Measurements from ENCODE around the gene CHST12.
"Not testable (repeated sequence)": the region's sequence is repeated elsewhere in the genome, so short reads cannot be mapped to it uniquely, and the experiment has no call there.

The CHST12 gene

GRCh38 chr7:2403718-2404648 lies 572 bp downstream of the CHST12 start:
- peak; percentile 45 for DNase-seq (ENCODE audit: low spot score)

DNA sequence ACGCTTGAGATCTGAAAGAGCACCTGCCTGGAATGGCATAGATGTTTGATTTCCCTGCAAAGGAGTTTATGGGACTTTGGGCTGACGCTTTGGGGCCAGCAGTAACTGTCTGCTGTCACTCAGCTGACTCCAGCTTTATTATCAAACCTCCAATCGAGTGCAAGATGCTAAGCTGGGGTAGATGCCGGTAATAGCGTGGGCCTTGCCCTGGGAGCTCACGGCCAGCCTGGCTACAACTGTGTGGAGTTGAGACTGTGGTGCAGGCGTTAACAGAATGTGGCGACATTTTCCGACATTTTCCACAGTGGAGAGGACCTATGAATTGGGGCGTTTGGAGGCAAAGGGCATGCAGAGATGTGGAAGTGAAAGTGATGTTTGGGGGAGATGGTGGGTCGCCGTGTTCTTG lies 1.3 kb downstream of the CHST12 start:
- DNase-seq (ENCODE audit: low spot score), result no peak

DNA sequence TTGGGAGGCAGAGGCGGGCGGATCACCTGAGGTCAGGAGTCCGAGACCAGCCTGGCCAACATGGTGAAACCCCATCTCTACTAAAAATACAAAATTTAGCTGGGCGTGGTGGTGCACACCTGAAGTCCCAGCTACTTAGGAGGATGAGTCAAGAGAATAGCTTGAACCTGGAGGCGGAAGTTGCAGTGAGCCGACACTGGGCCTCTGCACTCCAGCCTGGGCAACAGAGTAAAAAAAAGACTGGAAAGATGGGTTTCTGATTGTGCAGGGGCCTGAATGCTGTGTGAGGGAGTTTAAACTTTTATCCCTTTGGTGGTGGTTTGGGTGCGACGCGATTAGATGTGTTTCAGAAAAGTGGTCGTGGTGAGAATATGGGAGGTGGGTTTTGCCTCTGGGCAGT lies 1.8 kb downstream of the CHST12 start:
- DNase-seq (ENCODE audit: low spot score), result no peak

- no peak for DNase-seq (ENCODE audit: low spot score)
These were observed 2.4 kb downstream of the CHST12 start for GRCh38 chr7:2405601-2406345.

GRCh38 chr7:2409745-2410414 lies 6.5 kb downstream of the CHST12 start:
- no peak for DNase-seq (ENCODE audit: low spot score)

GRCh38 chr7:2411049-2411448 lies 7.6 kb downstream of the CHST12 start:
- DNase-seq (ENCODE audit: low spot score), result no peak

DNA sequence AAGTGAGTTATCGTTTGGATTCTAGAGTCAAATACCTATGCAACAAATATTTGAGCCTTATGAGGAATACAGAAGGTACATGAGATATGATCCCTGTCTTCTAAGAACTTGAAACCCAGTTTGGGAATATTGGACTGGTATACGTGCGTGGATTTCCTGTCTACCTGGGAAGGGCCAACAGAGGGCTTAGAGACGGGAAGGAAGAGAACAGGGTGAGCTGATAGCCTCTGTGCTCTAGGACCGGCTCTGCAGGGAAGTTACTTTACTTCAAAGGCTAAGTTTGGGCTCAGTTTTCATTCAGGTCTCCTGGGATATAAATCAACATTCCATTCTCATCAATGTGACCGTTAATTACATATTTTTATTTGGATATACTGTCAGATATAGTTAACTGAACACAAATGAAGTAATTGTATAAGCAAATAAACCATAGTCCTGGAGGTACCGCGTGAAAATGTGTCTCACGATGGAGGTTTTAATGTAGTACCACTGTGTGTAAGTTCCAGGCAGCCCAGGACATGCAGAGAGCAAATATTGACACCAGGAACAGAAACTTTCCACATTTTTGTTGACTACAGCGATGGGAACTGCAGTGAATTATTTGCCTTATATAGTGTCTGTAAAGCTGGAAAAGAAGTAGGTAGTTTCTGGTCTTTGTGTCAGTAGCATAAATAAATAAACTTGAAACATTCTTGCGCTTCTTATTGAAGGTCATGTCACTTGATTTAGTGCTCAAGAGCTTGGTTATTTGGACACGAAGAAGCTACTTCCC lies 8.6 kb downstream of the CHST12 start:
- no peak for DNase-seq (ENCODE audit: low spot score)

GRCh38 chr7:2412587-2413201 lies 9.3 kb downstream of the CHST12 start:
- DNase-seq (ENCODE audit: low spot score), result no peak

- DNase-seq (ENCODE audit: low spot score), result no peak
These were observed 12.7 kb downstream of the CHST12 start for GRCh38 chr7:2416063-2416462.

GRCh38 chr7:2416650-2417049 lies 13.2 kb downstream of the CHST12 start:
- DNase-seq (ENCODE audit: low spot score), result no peak

DNA sequence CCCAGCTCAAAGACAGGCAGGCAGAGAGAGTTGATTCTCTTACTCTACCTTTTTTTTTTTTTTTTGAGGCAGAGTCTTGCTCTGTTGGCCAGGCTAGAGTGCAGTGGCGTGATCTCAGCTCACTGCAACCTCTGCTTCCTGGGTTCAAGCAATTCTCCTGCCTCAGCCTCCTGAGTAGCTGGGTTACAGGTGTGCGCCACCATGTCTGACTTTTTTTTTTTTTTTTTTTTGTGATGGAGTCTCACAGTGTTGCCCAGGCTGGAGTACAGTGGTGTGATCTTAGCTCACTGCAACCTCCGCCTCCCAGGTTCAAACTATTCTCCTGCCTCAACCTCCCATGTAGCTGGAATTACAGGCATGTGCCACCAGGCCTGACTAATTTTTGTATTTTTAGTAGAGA lies 13.8 kb downstream of the CHST12 start:
- not testable (repeated sequence) for DNase-seq (ENCODE audit: low spot score)

DNA sequence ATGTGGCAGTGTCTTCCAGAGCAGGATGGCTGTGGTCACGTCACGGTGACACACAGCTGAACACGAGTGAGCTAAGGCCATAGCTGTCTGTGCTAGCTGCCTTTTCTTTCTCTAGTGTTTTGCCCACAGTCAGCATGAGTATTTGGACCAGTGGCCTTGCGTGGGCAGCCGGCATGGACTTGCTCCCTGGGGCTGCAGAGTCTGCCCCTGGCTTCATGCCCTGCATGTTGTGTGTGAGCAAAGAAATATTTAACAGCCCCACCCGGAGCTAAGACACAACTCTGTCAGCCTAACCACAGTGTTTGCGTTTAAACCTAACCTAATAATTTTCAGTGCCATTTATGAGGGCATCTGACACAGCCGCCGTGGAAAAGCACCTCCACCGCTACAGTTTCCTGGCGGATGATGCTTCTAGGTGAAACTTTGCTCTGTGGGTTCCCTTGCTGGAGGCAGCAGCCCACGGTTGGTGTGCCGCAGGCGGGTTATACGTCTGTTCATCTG lies 14.6 kb downstream of the CHST12 start:
- DNase-seq (ENCODE audit: low spot score), result no peak

- no peak for DNase-seq (ENCODE audit: low spot score)
These were observed 17.0 kb downstream of the CHST12 start for GRCh38 chr7:2420216-2420933.

- DNase-seq (ENCODE audit: low spot score), result no peak
These were observed 18.5 kb downstream of the CHST12 start for GRCh38 chr7:2421943-2422310.

DNA sequence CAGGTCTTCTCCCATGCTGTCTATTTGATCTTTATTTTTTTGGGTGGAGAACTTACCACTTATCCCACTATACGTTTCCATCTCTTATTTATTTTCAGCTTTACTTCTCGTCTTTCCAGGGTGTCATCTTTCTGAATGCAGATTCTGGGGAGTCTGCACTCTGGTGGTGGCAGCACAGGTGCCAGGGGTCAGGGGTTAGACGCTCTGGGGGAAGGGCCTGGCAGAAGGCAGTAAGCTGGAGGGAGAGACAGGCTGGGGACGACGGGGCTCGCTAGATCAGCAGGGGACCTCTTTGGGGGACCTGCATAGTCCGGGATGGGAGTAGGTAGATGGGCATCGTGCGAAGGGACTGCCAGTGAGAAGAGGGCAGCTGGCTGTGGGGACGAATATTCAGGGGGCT lies 22.3 kb downstream of the CHST12 start:
- DNase-seq (ENCODE audit: low spot score), result no peak

GRCh38 chr7:2431260-2431867 lies 28.0 kb downstream of the CHST12 start:
- no peak for DNase-seq (ENCODE audit: low spot score)

DNA sequence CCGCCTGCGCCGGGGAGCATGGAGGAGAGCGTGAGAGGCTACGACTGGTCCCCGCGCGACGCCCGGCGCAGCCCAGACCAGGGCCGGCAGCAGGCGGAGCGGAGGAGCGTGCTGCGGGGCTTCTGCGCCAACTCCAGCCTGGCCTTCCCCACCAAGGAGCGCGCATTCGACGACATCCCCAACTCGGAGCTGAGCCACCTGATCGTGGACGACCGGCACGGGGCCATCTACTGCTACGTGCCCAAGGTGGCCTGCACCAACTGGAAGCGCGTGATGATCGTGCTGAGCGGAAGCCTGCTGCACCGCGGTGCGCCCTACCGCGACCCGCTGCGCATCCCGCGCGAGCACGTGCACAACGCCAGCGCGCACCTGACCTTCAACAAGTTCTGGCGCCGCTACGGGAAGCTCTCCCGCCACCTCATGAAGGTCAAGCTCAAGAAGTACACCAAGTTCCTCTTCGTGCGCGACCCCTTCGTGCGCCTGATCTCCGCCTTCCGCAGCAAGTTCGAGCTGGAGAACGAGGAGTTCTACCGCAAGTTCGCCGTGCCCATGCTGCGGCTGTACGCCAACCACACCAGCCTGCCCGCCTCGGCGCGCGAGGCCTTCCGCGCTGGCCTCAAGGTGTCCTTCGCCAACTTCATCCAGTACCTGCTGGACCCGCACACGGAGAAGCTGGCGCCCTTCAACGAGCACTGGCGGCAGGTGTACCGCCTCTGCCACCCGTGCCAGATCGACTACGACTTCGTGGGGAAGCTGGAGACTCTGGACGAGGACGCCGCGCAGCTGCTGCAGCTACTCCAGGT lies 29.7 kb downstream of the CHST12 start:
- no peak for DNase-seq (ENCODE audit: low spot score)

DNA sequence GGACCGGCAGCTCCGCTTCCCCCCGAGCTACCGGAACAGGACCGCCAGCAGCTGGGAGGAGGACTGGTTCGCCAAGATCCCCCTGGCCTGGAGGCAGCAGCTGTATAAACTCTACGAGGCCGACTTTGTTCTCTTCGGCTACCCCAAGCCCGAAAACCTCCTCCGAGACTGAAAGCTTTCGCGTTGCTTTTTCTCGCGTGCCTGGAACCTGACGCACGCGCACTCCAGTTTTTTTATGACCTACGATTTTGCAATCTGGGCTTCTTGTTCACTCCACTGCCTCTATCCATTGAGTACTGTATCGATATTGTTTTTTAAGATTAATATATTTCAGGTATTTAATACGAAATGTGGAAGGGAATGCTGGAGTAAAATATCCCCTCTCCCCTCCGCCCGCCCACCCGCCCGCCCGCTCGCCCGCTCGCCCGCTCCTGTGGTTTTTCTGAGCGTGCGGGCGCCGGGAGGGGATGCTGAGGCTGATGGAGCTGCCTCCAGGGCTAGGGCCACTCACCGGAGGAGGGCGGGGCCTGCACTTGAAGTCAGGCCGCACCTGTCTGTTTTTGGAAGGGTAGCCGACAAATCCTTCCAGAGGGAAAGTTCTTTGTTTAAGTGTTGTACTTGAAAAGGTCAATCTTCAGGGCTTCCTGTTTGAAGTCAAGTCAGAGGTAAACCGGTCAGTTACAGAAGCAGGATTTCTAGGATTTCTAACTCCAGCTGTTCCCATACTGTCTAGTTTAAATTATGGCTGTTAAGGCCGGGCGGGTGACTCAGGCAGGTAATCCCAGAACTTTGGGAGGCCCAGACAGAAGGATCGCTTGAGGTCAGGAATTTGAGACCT lies 30.5 kb downstream of the CHST12 start:
- no peak for DNase-seq (ENCODE audit: low spot score)
